Testis (tissue), 3 donors: Measurements from ENCODE around the gene SAP25. TPM values are rescaled to one million over a fixed set of nuclear protein-coding genes. Genes with fewer than 3 reads are reported as not detected.
"Not testable (repeated sequence)": the region's sequence is repeated elsewhere in the genome, so short reads cannot be mapped to it uniquely, and the experiment has no call there.

Source experiments
- DNase-seq: peaks from one replicate; pipeline ENCODE4 v3.0.0-alpha.2; 2019
- H3K27ac ChIP-seq, 2 donors: fragments of 200-600 bp; sonication (generic); one replicate each; pipeline ENCODE4 v1.5.1; 2019
- H3K27me3 ChIP-seq: fragments of 200-600 bp; sonication (generic); one replicate; pipeline ENCODE4 v1.5.1; 2019
- H3K36me3 ChIP-seq: fragments of 200-600 bp; sonication (generic); one replicate; pipeline ENCODE4 v1.5.1; 2017; ENCODE audit warnings: low read depth; ENCODE audit errors: missing control alignments
- H3K4me1 ChIP-seq: fragments of 200-600 bp; sonication (generic); one replicate; pipeline ENCODE4 v1.5.1; 2019
- H3K4me3 ChIP-seq, 2 donors: fragments of 200-600 bp; sonication (generic); one replicate each; pipeline ENCODE4 v1.5.1; 2017 to 2019
- H3K9me3 ChIP-seq: fragments of 200-600 bp; sonication (generic); one replicate; pipeline ENCODE4 v1.5.1; 2017
- POLR2A ChIP-seq: fragments of 450-650 bp; IDR thresholded peaks from one replicate; pipeline ENCODE4 v1.6.1; 2017; ENCODE audit warnings: antibody characterized with exemption, mild to moderate bottlenecking, moderate library complexity
- WGBS, 2 donors: methylation state at CpG; one replicate each; pipeline ENCODE4 v1.1.5; 2018; 5-methylcytosine and 5-hydroxymethylcytosine counted together
- intact Hi-C: fragments of 100-400 bp; cut with DNase I; formaldehyde crosslinking; loops from one replicate; pipeline ENCODE4 v1.15.1; 2023; ENCODE audit warnings: low total_unique reads
- polyA plus RNA-seq: library from polyadenylated mRNA; stranded (reverse); fragments of 350-450 nt; fragmentation: Illumina TruSeq; extraction: RNeasy Lipid Tissue Mini Kit (QIAGEN cat#74804); gene quantifications from one replicate; pipeline ENCODE4 v1.2.3, GENCODE V29; 2014; ENCODE audit warnings: low read depth, low replicate concordance; ENCODE audit not compliant: insufficient read depth
- total RNA-seq, 2 donors: library from RNA; depleted of rRNA; stranded (reverse); fragments of >200 nt; gene quantifications; one replicate each; pipeline ENCODE4 v1.2.3, GENCODE V29; 2016
- TF ChIP-seq, protein P1 (sequence below), 3 experiments: fragments of 450-650 bp in 2 of 3; fragments of 200-600 bp in 1 of 3; sonication (generic) in 1 of 3; IDR thresholded peaks; one replicate each; pipeline ENCODE4 v1.5.1; 2016 to 2019; ENCODE audit warnings: antibody characterized with exemption in 3 of 3, mild to moderate bottlenecking in 2 of 3, moderate library complexity in 1 of 3

SAP25 gene
- total and polyA plus RNA-seq, 3 donors from 2014 or later: 28.4 to 30.3 (median 29.9) TPM

DNA sequence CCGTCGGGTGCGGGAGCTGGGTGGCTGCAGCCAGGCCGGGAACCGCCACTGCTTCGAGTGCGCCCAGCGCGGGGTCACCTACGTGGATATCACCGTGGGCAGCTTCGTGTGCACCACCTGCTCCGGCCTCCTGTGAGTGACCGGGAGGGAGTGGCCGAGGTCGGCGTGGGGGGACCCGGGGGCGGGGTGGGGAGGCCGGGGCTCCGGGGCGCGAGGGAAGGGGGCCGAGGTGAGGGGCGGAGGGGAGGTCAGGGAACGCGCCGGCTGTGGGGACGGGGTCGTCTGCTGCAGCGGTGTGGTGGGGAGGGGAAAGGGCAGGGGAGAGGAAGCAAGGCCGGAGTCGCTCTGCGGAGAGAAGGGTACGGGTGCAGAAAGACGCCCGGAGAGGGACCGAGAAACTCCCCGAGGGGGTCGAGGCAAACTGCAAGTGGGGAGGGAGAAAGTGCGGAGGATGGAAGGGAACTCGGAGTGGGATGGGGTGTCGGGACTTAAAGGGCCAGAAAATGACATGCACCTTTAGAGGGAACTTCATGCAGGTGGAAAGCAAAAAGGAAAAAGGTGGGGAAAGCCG, 34.2 kb downstream of the SAP25 start:
- no peak for DNase-seq
- H3K27me3 ChIP-seq: no peaks in the 10 kb centered on the region
- H3K27ac ChIP-seq: peak overlapping the region; percentile 74 to 83
- no peaks in the 10 kb centered on the region for H3K9me3 ChIP-seq
- no peaks in the 10 kb centered on the region for H3K36me3 ChIP-seq
- peaks cover 14% of the 10 kb centered on the region for H3K4me1 ChIP-seq
- TF ChIP-seq, protein P1, sequence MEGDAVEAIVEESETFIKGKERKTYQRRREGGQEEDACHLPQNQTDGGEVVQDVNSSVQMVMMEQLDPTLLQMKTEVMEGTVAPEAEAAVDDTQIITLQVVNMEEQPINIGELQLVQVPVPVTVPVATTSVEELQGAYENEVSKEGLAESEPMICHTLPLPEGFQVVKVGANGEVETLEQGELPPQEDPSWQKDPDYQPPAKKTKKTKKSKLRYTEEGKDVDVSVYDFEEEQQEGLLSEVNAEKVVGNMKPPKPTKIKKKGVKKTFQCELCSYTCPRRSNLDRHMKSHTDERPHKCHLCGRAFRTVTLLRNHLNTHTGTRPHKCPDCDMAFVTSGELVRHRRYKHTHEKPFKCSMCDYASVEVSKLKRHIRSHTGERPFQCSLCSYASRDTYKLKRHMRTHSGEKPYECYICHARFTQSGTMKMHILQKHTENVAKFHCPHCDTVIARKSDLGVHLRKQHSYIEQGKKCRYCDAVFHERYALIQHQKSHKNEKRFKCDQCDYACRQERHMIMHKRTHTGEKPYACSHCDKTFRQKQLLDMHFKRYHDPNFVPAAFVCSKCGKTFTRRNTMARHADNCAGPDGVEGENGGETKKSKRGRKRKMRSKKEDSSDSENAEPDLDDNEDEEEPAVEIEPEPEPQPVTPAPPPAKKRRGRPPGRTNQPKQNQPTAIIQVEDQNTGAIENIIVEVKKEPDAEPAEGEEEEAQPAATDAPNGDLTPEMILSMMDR (IDR thresholded peaks at IDR 0.05): no peak
- no peak for TF ChIP-seq POLR2A
- H3K4me3 ChIP-seq: peak overlapping the region; percentile 91 to 95
- intact Hi-C loops: no loop called here
- 1 to 2% methylated on average over 34 to 42 of the region's 44 CpGs for WGBS, 2 donors

DNA sequence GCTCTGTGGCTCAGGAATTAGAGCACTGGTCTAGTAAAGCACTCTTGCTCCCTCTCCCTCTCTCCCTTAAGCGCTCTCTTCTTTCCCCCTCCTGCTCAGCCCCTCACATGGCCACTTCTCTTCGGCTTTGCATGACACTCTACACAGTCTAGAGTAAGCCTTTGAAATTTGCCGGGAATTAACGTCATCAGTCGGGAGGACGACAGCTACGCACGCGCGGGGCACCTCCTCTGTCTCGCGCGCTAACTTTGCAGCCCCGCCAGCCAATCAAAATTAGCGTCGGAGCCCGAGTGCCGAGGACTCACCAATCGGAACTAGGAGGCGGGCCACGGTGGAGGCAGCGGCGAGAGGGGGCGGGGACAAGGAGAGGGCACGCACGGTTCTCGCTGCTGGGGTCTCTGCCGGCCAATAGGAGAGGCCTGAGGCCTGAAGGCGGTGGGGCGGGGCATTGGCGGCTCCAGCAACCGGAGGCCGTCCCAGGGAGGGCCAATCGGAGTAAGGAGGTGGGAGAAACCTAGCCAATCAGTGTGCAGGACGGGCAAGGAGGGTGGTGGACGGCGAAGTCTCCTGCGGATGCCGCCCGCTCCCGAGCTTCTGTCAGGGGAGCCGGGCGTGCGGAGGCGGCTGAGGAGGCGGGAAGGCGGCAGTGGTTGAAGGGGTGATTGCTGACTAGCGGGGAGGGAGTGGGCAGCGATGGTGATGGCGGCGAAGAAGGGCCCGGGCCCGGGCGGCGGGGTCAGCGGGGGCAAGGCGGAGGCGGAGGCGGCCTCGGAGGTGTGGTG, 34.9 kb downstream of the SAP25 start, which contains the start of gene AGFG2:
Gene AGFG2, plus strand, starts transcription at position 550 of the 782 bp plus-strand sequence. Its CDS starts 144 bp downstream, at position 694.
- H3K27me3 ChIP-seq: no peaks in the 10 kb centered on the region
- peak; percentile 80 for TF ChIP-seq POLR2A
- TF ChIP-seq, protein P1 (IDR thresholded peaks at IDR 0.05): no peak
- H3K4me3 ChIP-seq: peak within 1 kb of the TSS; percentile 91 to 95
- intact Hi-C loops: no loop called here
- peaks cover 7% of the 10 kb centered on the region for H3K4me1 ChIP-seq
- peak; percentile 100 for DNase-seq
- H3K36me3 ChIP-seq: no peaks in the 10 kb centered on the region
- WGBS, 2 donors: 1% methylated on average over 44 to 60 of the region's 60 CpGs
- H3K9me3 ChIP-seq: no peaks in the 10 kb centered on the region
- peak within 1 kb of the TSS; percentile 74 to 83 for H3K27ac ChIP-seq

- Histone ChIP-seq H3K9me3 (no peaks in the 10 kb centered on the region), H3K36me3 (no peaks in the 10 kb centered on the region), H3K27me3 (no peaks in the 10 kb centered on the region), H3K4me1 (peaks cover 4% of the 10 kb centered on the region), H3K4me3 (peak overlapping the region; percentile 4 to 95), H3K27ac (peak overlapping the region; percentile 20 to 60)
- 7 to 8% methylated on average over 8 of the region's 8 CpGs for WGBS, 2 donors
- TF ChIP-seq, protein P1 (IDR thresholded peaks at IDR 0.05): no peak
- no peak for TF ChIP-seq POLR2A
- no peak for DNase-seq
- intact Hi-C loops: no loop called here
Observed at GRCh38 chr7:100538348-100538653, 35.4 kb downstream of the SAP25 start.

- H3K9me3 ChIP-seq, DNase-seq, H3K4me1 ChIP-seq, H3K27me3 ChIP-seq, H3K4me3 ChIP-seq, intact Hi-C loops, H3K36me3 ChIP-seq, H3K27ac ChIP-seq: not testable (repeated sequence)
- 90 to 94% methylated on average over 2 of the region's 2 CpGs for WGBS, 2 donors
Observed at GRCh38 chr7:100536695-100537094, 37.0 kb downstream of the SAP25 start.

DNA sequence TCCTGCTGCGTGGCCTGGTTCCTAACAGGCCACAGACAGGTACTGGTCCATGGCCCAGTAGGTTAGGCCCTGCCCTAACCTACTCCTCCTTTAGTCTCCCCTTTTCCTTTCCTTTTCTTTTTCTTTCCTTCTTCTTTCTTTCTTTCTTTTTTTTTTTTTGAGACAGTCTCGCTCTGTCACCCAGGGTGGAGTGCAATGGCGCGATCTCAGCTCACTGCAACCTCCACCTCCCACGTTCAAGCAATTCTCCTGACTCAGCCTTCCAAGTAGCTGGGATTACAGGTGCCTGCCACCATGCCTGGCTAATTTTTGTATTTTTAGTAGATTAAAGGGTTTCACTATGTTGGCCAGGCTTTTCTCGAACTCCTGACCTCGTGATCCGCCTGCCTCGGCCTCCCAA, 37.7 kb downstream of the SAP25 start:
- intact Hi-C loops, H3K9me3 ChIP-seq, H3K36me3 ChIP-seq, DNase-seq, H3K27ac ChIP-seq, H3K4me3 ChIP-seq, H3K4me1 ChIP-seq, H3K27me3 ChIP-seq: not testable (repeated sequence)
- 93 to 96% methylated on average over 9 of the region's 9 CpGs for WGBS, 2 donors
